ENCODE data around the gene BAHCC1.

The BAHCC1 gene

DNA sequence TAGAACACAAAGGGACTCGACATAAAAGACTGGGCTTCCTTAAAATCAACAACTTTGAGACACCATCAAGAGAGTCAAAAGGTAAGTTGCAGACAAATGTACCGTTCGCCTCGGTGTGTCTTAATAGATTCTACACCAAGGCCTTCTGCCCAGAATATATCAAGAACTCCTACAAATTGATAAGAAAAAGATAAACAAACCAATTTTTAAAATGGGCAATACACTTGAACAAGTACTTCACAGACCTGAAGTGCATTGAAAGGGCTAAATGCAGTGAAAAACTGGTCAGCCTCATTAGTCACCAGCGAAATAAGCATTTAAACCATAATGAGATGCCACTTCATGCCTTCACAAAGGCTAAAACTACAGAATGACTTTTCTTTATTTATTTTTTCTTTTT, 20.4 kb upstream of the BAHCC1 start:
- H4K20me1 ChIP-seq (ENCODE audit: insufficient read depth, low read length) = no peaks in the 10 kb centered on the region
- no peak overlapping the region for H3K4me2 ChIP-seq (ENCODE audit: low read depth, low read length)
- H3K4me3 ChIP-seq (ENCODE audit: low read length) = no peak overlapping the region
- H2AFZ ChIP-seq (ENCODE audit: low read length) = no peak overlapping the region
- no peaks in the 10 kb centered on the region for H3F3A ChIP-seq (ENCODE audit: insufficient read depth, low read length)
- no peaks in the 10 kb centered on the region for H3K9me3 ChIP-seq (replicated peaks; ENCODE audit: insufficient read depth, low read length)
- no peak overlapping the region for H3K9ac ChIP-seq (ENCODE audit: low read length)
- no peak for DNase-seq
- no peaks in the 10 kb centered on the region for H3K4me1 ChIP-seq (ENCODE audit: low read length)
- H3K9me2 ChIP-seq (replicated peaks; ENCODE audit: insufficient read depth, low read length) = no peaks in the 10 kb centered on the region
- H3K27ac ChIP-seq (ENCODE audit: low read length) = no peak overlapping the region
- TF ChIP-seq EZH2 (optimal IDR thresholded peaks at IDR 0.05; ENCODE audit: low read depth, low read length) (no peak), EZH2phosphoT487 (IDR thresholded peaks at IDR 0.05; ENCODE audit: low read length) (no peak)
- TF ChIP-seq, protein P1, sequence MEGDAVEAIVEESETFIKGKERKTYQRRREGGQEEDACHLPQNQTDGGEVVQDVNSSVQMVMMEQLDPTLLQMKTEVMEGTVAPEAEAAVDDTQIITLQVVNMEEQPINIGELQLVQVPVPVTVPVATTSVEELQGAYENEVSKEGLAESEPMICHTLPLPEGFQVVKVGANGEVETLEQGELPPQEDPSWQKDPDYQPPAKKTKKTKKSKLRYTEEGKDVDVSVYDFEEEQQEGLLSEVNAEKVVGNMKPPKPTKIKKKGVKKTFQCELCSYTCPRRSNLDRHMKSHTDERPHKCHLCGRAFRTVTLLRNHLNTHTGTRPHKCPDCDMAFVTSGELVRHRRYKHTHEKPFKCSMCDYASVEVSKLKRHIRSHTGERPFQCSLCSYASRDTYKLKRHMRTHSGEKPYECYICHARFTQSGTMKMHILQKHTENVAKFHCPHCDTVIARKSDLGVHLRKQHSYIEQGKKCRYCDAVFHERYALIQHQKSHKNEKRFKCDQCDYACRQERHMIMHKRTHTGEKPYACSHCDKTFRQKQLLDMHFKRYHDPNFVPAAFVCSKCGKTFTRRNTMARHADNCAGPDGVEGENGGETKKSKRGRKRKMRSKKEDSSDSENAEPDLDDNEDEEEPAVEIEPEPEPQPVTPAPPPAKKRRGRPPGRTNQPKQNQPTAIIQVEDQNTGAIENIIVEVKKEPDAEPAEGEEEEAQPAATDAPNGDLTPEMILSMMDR (IDR thresholded peaks at IDR 0.05; ENCODE audit: low read length) = no peak
- peaks cover 91% of the 10 kb centered on the region for H3K27me3 ChIP-seq (replicated peaks; ENCODE audit: insufficient read depth, low read length)
- no peaks in the 10 kb centered on the region for H3K79me2 ChIP-seq (ENCODE audit: low read length)
- no peaks in the 10 kb centered on the region for H3K36me3 ChIP-seq (replicated peaks; ENCODE audit: insufficient read depth, low read length)

DNA sequence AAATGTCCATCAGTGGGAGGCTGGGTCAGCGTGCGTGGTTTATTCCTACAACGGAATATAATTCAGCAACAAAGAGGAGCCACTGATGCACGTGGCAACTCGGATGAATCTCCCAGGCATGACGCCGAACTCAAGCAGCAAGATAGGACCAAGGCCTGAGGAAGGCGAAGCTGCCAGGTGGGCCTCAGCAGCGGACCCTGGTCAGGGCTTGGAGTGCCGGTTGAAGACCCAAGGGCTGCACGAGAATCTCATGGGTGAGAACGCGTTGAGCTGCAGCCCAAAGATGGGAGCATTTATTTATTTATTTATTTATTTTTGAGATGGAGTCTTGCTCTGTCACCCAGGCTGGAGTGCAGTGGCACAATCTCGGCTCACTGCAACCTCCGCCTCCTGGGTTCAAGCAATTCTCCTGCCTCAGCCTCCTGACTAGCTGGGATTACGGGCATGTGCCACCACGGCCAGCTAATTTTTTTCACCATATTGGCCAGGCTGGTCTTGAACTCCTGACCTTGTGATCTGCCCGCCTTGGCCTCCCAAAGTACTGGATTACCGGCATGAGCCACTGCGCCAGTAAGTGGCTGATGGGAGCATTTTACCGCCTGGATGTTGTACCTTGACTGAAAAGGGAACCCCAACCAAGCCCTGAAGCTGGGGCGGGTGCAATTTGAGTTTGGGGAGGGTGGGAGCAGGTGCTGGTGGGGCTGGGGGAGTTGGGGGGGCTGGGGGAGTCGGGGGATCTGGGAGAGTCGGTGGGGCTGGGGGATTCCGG, 18.1 kb upstream of the BAHCC1 start:
- Histone ChIP-seq H3K9me3 (replicated peaks; ENCODE audit: insufficient read depth, low read length) (no peaks in the 10 kb centered on the region), H3K9ac (ENCODE audit: low read length) (no peak overlapping the region), H3K4me1 (ENCODE audit: low read length) (no peaks in the 10 kb centered on the region)

DNA sequence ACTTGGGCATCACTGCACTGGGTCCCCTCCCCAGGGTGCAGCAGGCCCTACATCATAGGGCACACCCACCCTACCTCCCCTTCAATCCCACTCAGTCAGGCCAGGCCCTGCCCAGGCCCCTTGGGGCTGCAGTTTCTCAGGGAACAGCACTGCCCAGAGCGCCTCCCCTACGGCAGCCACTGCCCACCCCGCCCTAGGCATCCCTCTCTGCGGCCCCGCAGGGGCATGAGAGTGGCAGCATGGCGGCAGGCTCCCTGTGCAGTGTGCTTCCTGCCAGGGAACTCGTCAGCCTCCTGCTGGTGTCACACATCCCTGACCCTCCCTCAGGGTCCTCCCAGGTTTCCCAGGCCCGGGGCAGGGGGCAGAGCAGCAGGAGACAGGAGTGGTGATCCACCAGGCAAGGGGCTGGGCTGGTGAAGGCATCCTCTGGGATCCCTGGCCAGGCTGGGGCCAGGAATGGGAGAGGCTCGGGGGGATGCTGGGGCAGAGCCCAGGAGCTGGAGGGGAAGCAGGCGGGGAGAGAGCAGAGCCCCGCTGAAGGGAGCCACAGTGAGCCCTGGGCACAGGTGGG, 16.2 kb upstream of the BAHCC1 start:
- H4K20me1 ChIP-seq (ENCODE audit: insufficient read depth, low read length) = no peaks in the 10 kb centered on the region
- H3K9ac ChIP-seq (ENCODE audit: low read length) = no peak overlapping the region
- no peaks in the 10 kb centered on the region for H3K9me2 ChIP-seq (replicated peaks; ENCODE audit: insufficient read depth, low read length)
- no peaks in the 10 kb centered on the region for H3F3A ChIP-seq (ENCODE audit: insufficient read depth, low read length)
- DNase-seq = no peak
- H3K9me3 ChIP-seq (replicated peaks; ENCODE audit: insufficient read depth, low read length) = no peaks in the 10 kb centered on the region
- TF ChIP-seq EZH2phosphoT487 (IDR thresholded peaks at IDR 0.05; ENCODE audit: low read length) (no peak), EZH2 (optimal IDR thresholded peaks at IDR 0.05; ENCODE audit: low read depth, low read length) (no peak)
- TF ChIP-seq, protein P1 (IDR thresholded peaks at IDR 0.05; ENCODE audit: low read length) = no peak
- H3K4me1 ChIP-seq (ENCODE audit: low read length) = no peaks in the 10 kb centered on the region
- H3K27ac ChIP-seq (ENCODE audit: low read length) = no peak overlapping the region
- peaks cover 91% of the 10 kb centered on the region for H3K27me3 ChIP-seq (replicated peaks; ENCODE audit: insufficient read depth, low read length)
- no peak overlapping the region for H3K4me3 ChIP-seq (ENCODE audit: low read length)
- no peaks in the 10 kb centered on the region for H3K36me3 ChIP-seq (replicated peaks; ENCODE audit: insufficient read depth, low read length)
- H3K4me2 ChIP-seq (ENCODE audit: low read depth, low read length) = no peak overlapping the region
- H2AFZ ChIP-seq (ENCODE audit: low read length) = no peak overlapping the region
- no peaks in the 10 kb centered on the region for H3K79me2 ChIP-seq (ENCODE audit: low read length)

More for the DNA sequence above, 18.1 kb upstream of the BAHCC1 start:
- H2AFZ ChIP-seq (ENCODE audit: low read length) = no peak overlapping the region
- H3F3A ChIP-seq (ENCODE audit: insufficient read depth, low read length) = no peaks in the 10 kb centered on the region
- no peaks in the 10 kb centered on the region for H3K36me3 ChIP-seq (replicated peaks; ENCODE audit: insufficient read depth, low read length)
- H3K79me2 ChIP-seq (ENCODE audit: low read length) = no peaks in the 10 kb centered on the region
- no peaks in the 10 kb centered on the region for H3K9me2 ChIP-seq (replicated peaks; ENCODE audit: insufficient read depth, low read length)
- TF ChIP-seq EZH2phosphoT487 (IDR thresholded peaks at IDR 0.05; ENCODE audit: low read length) = no peak
- no peak for TF ChIP-seq EZH2 (optimal IDR thresholded peaks at IDR 0.05; ENCODE audit: low read depth, low read length)
- TF ChIP-seq, protein P1 (IDR thresholded peaks at IDR 0.05; ENCODE audit: low read length) = no peak
- no peak for DNase-seq
- no peak overlapping the region for H3K27ac ChIP-seq (ENCODE audit: low read length)
- H4K20me1 ChIP-seq (ENCODE audit: insufficient read depth, low read length) = no peaks in the 10 kb centered on the region
- no peak overlapping the region for H3K4me2 ChIP-seq (ENCODE audit: low read depth, low read length)
- H3K27me3 ChIP-seq (replicated peaks; ENCODE audit: insufficient read depth, low read length) = peaks cover 90% of the 10 kb centered on the region
- no peak overlapping the region for H3K4me3 ChIP-seq (ENCODE audit: low read length)
